Measurements from ENCODE around the gene MYH11.
"Not testable (repeated sequence)": the region's sequence is repeated elsewhere in the genome, so short reads cannot be mapped to it uniquely, and the experiment has no call there.

MYH11 gene

DNA sequence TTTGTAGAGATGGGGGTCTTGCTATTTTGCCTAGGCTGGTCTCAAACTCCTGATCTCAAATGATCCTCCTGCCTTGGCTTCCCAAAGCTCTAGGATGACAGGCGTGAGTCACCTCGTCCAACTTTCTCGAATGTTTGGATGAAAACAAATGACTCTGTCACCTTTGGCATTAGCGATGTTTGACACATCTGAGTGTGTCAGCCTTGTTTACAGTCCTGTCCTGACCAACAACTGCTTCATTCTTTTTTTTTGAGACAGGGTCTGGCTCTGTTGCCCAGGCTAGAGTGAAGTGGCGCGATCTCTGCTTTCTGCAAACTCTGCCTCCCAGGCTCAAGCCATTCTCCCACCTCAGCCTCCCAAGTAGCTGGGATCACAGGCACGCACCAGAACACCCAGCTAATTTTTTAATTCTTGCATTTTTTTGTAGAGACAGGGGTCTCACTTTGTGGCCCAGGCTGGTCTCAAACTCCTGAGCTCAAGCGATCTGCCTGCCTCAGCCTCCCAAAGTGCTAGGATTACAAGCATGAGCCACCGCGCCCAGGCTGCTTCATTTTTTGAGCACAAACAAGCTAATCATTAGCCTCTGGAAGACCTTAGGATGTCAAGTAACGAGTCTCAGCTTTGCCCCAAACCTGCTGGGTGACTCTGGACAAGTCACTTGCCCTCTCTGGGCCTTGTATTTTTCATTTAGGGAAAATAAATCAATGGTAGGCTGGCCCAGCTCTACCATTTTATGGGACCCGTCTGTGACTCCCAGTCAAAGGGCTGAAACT is 7.4 kb downstream of the MYH11 start:
- no peak overlapping the region for H3K27ac ChIP-seq
- no peak for DNase-seq (ENCODE audit: low read depth, low spot score)

DNA sequence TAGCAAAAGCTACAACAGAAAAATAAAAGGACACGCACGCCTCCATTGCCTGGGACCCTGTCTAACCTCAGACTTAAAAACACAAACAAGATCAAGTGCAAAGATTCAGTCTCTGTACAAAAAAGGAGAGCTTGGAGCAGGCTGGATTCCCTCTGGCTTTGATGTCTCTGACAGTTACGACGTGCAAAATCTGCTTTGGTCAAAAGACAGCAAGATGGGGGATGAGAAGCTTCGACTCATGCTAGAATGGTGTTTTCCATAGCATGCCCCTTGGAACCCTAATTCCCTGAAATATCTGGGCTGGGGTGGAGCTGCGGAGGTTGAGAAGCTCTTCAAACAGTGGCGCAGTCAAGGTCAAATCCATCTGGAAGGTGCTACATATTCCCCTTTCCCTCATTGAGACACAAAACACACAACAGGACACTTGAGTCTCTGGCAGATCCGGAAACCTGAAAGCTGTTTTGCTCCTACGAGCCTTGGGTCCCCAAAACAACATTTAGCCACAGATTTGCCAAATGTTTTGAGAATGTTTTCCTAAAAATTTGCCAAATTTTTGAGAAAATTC is 9.1 kb downstream of the MYH11 start:
- no peak overlapping the region for H3K27ac ChIP-seq
- DNase-seq (ENCODE audit: low read depth, low spot score) = no peak

DNA sequence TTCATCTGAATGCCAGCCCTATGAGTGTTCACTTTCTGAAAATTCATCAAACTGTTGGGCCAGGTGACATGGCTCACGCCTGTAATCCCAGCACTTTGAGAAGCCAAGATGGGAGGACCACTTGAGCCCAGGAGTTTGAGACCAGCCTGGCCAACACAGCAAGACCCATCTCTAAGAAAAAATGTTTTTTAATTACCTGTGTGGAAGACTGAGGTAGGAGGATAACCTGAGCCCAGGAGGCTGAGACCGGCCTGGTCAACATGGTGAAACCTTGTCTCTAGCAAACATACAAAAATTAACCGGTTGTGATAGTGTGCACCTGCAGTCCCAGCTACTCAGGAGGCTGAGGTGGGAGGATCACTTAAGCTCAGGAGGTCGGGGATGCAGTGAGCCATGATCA is 10.3 kb downstream of the MYH11 start:
- DNase-seq (ENCODE audit: low read depth, low spot score) = no peak
- H3K27ac ChIP-seq = no peak overlapping the region

DNA sequence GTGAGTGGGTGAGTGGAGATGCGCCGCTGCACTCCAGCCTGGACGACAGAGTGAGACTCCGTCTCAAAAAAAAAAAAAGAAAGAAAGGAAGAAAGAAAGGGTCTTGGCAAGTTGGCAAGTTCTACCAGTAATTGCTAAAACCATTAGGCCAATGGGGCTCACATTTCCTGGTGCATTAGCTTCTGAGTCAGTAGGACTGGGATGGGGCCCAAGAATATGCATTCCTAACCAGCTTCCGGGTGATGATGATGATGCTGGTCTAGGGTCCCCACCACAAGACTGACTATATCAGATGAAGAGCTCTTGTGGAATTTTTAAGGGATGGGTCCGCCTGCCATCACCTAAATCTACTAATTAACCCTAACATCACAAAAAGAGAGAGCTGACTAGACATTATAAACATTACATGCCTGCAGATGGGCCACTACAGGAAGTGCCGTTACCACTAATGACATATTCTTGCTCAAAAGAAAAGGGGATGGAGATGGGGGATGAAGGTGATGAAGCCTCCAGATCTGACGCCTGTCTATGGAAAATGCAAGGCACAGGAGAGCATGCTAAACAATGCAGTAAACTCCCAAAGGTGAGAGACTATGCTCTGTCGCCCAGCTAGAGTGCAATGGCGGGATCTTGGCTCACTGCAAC is 13.1 kb downstream of the MYH11 start:
- H3K27ac ChIP-seq = no peak overlapping the region
- no peak for DNase-seq (ENCODE audit: low read depth, low spot score)

DNA sequence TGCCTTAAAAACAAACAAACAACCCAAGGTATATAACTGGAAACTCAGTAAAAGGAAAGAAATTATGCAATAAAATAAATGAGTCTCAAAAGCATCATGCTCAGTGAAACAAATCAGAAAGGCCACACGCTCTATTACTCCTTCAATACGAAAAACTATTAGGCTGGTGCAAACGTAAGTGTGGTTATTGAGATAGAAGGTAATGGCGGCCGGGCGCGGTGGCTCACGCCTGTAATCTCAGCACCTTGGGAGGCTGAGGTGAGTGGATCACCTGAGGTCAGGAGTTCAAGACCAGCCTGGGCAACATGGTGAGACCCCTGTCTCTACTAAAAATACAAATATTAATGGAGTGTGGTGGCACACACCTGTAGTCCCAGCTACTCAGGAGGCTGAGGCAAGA is 17.6 kb downstream of the MYH11 start:
- not testable (repeated sequence) for H3K27ac ChIP-seq; DNase-seq (ENCODE audit: low read depth, low spot score)

DNA sequence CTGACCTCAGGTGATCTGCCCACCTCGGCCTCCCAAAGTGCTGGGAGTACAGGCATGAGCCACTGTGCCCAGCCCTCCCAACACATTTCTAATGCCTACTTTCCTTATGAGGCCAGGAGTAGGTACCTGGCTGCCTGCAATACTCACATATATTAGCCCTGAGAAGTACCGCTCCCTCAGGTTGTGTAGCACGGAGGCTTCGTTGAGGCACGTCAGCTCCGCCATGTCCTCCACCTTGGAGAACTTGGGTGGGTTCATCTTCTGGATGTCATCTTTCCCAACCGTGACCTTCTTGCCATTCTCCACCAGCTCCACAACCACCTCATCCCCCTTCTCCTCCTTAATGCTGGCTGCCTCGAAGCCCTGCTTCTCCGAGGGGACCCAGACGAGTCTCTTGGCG is 19.1 kb downstream of the MYH11 start:
- DNase-seq (ENCODE audit: low read depth, low spot score) = no peak
- no peak overlapping the region for H3K27ac ChIP-seq

DNA sequence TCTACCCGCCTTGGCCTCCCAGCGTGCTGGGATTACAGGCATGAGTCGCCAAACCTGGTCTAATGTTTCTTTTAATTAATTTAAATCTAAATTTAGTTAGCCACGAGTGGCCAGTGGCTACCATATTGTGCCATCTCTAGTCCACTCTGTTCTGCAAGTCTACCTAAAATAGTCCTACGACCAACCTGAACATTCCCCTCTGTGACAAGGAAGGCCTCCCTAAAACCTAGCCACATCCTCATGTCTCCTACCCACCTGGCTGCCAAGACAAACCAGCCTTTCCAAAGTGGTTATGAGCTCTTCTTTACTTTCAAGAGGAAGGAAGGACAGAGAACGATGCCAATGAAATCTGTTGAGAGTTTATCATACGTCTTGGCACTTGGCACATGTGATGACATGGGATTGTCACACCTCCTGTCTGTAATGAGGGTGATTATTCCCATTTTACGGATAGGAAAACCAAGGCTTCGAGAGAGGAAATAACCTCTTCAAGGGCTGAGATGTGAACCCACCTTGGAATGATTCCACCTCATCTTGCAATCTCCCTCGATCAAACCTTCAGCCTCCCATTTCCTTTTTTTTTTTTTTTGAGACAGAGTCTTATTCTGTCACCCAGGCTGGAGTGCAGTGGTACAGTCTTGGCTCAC is 19.7 kb downstream of the MYH11 start:
- no peak for DNase-seq (ENCODE audit: low read depth, low spot score)

DNA sequence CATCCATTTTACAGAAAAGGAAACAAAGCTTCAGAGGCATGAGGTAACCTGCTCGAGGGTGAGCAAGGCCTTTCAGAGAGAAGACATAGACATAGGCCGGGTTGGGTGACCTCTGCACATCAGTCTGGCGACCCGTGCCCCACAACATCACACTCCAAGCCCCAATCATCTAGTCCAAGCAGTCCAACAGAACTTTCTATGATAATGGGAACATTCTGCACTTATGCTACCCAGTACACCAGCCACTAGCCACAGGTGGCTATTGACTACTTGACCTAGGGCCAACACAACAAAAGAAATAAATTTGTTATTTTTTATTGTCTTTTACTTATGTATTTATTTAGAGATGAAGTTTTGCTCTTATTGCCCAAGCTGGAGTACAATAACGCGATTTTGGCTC is 20.8 kb downstream of the MYH11 start:
- H3K27ac ChIP-seq = no peak overlapping the region
- DNase-seq (ENCODE audit: low read depth, low spot score) = no peak

More for the DNA sequence above, 19.7 kb downstream of the MYH11 start:
- H3K27ac ChIP-seq = no peak overlapping the region

DNA sequence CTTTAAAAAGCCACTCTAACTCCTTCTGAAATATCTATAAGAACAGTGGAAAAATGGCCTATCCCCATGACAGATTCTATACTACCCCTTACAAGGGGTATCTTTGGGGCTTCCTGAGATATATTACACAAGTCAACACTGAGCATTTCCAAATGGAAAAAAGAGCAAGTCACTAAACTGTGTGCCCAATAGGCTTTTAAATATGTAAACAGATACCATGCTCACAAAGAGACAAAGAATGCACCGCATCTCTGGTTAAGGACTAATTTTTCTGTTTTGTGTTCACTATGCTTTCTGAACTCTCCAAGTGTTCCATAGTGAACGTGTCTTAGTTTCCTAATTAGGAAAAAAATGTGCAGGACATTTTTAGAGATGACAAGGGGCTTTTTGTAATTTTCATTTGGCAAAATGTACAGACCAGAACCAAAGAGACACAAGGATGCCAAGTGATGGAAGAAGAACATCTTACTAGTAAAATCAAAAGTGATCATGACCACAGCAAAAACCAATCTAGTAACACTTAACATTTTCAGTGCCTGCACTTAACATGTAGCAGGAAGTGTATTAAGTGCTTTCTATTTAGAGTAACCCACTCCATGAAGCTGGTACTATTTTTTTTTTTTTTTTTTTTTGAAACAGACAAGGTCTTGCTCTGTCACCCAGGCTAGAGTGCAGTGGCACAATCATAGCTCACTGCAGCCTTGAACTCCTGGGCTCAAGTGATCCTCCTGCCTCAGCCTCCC is 21.5 kb downstream of the MYH11 start:
- no peak overlapping the region for H3K27ac ChIP-seq

DNA sequence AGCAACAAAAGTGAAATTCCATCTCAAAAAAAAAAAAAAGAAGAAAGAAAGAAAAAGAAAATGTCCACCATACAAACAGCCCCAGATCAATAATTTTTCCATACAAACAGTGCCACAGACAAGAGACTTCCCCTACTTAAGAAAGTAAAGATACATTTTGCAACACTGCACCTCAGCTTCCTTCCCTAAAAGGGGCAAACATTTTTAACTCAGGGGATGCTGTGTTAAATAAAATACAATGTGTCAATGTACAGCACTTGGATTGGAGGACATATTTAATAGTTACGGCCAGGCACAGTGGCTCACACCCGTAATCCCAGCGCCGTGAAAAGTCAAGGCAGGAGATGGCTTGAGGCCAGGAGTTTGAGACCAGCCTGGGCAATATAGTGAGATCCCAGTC is 22.3 kb downstream of the MYH11 start:
- no peak overlapping the region for H3K27ac ChIP-seq
- DNase-seq (ENCODE audit: low read depth, low spot score) = no peak

More for the DNA sequence above, 21.5 kb downstream of the MYH11 start:
- no peak for DNase-seq (ENCODE audit: low read depth, low spot score)

DNA sequence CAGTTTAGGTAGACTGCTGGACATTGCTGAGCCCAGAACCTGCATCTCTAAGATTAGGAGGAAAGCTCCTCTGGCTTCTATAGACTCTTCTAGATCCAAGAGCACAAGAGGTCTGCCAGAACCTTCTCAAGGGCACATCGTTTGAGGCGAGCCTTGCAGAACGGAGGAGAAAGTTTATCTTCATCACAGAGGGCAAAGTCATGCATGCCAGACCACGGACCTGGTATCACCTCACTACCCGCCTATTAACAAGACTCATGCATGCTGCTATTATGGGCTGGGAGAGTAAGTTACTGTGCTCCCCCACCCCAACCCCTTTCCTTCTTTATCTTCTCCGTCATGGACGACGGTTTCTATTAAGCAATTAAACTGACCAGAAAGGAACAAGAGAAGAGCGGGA is 23.3 kb downstream of the MYH11 start:
- no peak overlapping the region for H3K27ac ChIP-seq
- no peak for DNase-seq (ENCODE audit: low read depth, low spot score)

DNA sequence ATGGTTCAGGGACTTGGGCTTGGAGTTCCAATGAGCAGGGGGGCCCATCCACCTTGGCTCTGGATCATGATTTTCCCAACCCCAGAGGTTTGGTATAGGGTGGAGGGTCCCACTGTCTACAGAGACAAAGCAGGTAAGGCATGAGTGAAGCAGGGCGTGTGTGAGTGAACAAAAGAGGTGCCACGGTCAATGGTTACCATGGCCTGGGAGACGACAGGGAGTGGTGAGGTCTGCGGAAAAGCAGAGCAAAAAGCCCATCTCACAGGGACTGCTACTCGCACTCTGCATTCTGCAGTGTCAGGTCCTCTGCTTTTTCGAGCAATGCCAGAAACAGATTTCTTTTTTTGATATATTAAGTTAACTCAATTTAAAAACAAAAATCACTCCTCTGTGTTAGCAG is 24.6 kb downstream of the MYH11 start:
- H3K27ac ChIP-seq = no peak overlapping the region
- no peak for DNase-seq (ENCODE audit: low read depth, low spot score)

DNA sequence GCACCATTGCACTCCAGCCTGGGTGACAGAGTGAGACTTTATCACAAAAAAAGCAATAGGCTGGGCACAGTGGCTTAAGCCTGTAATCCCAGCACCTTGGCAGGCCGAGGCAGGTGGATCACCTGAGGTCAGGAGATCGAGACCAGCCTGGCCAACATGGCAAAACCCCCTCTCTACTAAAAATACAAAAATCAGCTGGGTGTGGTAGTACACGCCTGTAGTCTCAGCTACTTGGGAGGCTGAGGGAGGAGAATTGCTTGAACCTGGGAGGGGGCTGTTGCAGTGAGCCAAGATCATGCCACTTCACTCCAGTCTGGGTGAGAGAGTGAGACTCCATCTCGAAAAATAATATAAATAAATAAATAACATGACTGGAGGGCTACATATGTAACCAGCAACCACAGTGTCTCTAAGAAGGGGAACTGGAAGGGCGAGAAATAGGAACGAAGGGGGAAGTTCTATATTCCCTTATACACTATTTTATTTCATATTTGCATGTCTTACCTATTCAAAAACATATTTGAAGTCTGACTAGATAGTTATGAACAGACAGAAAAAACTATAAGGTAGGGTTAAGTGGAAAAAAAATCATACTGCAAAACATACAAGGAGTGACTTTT is 25.9 kb downstream of the MYH11 start:
- no peak for DNase-seq (ENCODE audit: low read depth, low spot score)
- H3K27ac ChIP-seq = no peak overlapping the region

DNA sequence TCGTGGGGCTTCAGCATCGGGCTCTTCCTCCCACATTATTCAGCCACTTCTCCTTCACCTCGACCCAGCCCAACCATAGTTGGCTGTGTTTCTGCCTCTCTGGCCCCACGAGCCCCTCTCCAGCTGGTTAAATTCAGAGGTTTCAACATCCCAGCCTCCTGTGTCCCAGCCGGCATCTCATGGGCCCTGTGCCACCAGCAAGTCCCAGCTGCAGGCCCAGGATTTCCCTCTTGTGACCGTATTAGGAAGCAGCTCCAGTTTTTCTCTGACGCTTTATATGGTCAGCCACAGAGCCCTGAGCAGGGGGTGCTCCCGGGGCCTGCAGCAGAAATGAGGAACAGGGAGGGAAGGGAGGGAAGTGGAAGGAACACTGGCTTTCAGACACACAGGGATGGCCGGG is 27.4 kb downstream of the MYH11 start:
- H3K27ac ChIP-seq = no peak overlapping the region
- DNase-seq (ENCODE audit: low read depth, low spot score) = no peak

DNA sequence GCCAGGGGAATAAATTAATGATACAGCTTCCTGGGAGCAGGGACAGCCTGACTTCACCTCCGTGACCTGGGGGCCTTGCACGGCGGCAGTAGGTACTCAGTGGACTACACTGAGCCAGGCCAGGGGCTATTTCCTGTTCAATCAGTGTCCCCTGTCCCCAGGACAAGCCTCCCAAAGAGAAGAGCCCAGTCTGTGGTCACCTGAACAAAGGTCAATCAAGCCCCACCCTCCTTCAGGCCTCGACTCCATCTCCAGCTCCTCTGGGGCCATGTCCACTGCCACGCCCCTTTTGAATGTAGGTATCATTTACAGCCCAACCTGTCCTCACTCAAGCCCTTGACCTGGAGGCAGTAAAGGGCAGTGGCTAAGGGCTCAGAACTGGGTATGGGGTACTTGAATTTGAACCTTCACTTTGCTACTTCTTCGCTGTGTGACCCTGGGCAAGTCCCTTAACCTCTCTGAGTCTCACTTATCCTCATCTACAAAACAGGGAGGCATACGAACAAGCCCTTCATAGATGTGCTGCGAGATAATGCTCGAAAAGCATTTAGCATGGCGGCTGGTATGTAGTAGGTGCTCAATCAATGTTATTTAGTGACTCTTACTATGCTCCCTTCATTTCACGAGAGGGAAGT is 29.0 kb downstream of the MYH11 start:
- no peak overlapping the region for H3K27ac ChIP-seq

DNA sequence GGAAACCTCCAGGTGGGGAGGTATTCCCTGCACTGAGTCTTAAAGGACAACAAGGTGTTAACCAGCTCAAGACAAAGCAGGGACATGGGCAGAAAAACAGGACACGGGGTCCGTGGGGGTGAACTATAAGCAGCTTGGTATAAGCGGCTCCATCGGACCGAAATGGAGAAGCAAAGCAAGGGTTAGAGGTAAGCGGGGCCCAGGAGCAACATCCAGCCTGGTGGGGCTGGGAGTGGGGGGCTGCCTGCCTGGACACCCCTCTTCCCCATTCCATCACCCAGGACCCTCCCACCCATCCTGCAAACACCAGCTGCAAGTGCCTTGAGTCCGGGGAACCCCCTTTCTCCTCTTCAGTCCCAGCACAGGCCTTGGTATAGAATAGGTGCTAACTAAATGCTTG is 29.5 kb downstream of the MYH11 start:
- no peak for DNase-seq (ENCODE audit: low read depth, low spot score)
- H3K27ac ChIP-seq = no peak overlapping the region

More for the DNA sequence above, 29.0 kb downstream of the MYH11 start:
- DNase-seq (ENCODE audit: low read depth, low spot score) = no peak

DNA sequence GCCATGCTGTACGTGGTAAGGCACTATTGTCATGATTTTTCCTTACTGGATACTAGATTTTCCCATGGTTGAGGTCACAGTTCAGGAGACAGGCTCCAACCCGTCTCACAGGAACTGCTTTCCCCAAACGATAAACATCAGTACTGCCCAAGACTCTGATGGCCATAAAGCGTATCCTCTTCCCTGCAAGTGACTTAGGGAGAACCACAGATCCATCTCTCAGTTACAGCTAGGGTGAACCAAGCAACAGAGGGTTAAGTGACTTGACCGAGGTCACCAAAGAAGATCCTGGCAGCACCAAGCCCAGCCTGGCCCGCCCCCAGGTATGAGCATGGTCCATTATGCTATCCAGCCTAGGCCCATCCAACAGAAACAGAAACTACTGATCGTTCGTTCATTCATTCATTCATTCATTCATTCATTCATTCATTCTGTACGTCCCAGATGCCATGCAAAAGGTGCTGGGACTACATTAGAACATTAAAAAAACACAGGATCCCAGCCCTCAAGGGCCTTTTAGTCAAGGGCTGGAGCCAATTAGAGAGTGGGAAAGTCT is 31.0 kb downstream of the MYH11 start:
- H3K27ac ChIP-seq = no peak overlapping the region
- DNase-seq (ENCODE audit: low read depth, low spot score) = no peak

DNA sequence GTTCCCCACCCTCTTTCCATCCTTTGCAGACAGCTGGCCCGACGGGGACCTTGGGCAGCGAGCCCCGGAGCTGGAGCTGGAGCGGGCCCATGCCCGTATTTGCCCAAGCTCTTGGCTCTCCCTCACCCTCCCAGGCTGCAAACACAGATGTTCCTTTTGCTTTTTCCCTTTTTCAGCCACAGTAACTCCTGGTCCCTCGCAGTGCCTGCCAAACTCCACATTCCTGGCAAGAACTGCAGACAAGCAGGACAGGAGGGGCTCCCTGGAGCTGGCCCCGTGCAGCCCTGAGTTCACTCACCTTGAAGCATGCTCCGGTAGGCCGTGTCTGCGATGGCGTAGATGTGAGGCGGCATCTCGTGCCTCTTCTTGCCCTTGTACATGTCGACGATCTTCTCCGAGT is 33.9 kb downstream of the MYH11 start:
- no peak for DNase-seq (ENCODE audit: low read depth, low spot score)
- H3K27ac ChIP-seq = no peak overlapping the region

DNA sequence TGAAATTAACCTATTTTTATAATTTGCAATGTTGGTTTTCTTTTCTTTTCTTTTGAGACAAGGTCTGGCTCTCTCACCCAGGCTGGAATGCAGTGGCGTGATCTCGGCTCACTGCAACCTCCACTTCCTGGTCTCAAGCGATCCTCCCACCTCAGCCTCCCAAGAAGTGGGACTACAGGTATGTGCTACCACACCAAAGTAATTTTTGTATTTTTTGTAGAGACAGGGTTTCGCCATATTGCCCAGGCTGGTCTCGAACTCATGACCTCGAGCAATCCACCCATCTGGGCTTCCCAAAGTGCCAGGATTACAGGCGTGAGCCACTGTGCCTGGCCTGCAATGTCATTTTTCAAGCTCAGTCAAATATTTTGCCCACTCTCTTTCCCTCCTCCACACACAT is 36.0 kb downstream of the MYH11 start:
- H3K27ac ChIP-seq = no peak overlapping the region
- no peak for DNase-seq (ENCODE audit: low read depth, low spot score)

Measured in epithelial cell of prostate (primary cell).